Measurements from ENCODE around the gene SYNGR4.
"Not testable (repeated sequence)": the region's sequence is repeated elsewhere in the genome, so short reads cannot be mapped to it uniquely, and the experiment has no call there.

The SYNGR4 gene

GRCh38 chr19:48371367-48371766 lies 7.2 kb downstream of the SYNGR4 start:
- no peak for DNase-seq (ENCODE audit: low spot score)

GRCh38 chr19:48371771-48372170 lies 7.6 kb downstream of the SYNGR4 start:
- DNase-seq (ENCODE audit: low spot score): not testable (repeated sequence)

DNA sequence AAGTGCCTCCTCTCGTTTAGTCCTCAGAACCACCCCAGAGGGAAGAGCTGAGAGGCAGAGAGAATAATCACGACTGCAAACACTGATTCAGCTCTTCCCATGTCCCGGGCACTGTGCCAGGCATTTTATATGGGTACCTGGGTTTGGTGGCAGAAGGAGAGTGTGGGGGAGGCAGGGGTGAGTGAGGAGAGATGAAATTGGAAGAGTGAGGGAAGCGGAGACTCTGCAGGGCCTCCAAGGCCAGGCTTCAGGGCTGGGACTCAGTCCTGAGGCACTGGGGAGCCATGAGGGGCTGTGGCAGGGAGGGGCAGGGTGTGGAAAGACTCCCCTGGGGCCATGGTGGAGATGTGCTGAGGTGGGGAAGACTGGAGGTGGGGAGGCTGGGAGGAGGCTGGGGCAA lies 8.7 kb downstream of the SYNGR4 start:
- DNase-seq (ENCODE audit: low spot score): no peak

DNA sequence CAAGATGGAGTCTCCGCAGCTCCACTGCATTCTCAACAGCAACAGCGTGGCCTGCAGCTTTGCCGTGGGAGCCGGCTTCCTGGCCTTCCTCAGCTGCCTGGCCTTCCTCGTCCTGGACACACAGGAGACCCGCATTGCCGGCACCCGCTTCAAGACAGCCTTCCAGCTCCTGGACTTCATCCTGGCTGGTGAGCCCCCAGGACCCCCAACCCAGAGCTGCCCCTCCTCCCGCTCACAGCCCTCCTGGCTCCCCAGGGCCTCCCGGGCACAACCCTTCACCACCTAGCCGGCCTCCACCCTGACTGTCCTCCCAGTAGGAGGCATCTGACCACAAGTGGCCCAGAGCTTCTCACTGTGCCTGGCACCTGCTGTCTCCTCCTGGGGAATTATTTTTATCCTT lies 9.4 kb downstream of the SYNGR4 start:
- DNase-seq (ENCODE audit: low spot score): no peak

DNA sequence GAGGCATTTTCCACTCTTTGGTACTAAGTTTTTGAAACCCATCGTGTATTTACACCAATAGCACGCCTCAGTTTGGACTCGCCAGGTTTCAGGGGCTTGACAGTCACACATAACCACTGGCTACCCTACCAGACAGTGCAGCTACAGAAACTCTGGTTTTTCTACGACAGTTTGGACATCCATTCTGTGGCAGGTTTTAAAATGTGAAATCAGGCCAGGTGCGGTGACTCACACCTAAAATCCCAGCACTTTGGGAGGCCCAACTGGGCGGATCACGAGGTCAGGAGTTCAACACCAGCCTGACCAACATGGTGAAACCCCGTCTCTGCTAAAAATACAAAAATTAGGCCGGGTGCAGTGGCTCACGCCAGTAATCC lies 14.0 kb downstream of the SYNGR4 start:
- DNase-seq (ENCODE audit: low spot score): no peak

DNA sequence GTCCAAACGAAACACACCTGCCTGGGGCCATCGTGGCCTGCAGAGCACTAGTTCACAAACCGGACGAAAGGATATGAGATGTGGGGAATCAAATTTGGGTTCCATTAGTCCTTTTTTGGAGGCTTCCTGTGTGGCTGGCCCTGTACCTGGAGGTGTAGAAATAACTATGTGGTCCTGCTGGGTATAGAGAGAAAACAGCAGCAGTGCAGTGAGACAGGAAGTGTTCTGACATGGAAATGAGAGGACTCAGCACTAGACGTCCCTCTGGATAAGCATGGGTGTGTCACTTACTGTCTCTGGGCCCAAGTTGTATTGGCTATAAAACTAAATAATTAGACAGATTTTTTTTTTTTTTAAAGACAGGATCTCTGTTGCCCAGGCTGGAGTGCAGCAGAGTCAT lies 14.9 kb downstream of the SYNGR4 start:
- no peak for DNase-seq (ENCODE audit: low spot score)

DNA sequence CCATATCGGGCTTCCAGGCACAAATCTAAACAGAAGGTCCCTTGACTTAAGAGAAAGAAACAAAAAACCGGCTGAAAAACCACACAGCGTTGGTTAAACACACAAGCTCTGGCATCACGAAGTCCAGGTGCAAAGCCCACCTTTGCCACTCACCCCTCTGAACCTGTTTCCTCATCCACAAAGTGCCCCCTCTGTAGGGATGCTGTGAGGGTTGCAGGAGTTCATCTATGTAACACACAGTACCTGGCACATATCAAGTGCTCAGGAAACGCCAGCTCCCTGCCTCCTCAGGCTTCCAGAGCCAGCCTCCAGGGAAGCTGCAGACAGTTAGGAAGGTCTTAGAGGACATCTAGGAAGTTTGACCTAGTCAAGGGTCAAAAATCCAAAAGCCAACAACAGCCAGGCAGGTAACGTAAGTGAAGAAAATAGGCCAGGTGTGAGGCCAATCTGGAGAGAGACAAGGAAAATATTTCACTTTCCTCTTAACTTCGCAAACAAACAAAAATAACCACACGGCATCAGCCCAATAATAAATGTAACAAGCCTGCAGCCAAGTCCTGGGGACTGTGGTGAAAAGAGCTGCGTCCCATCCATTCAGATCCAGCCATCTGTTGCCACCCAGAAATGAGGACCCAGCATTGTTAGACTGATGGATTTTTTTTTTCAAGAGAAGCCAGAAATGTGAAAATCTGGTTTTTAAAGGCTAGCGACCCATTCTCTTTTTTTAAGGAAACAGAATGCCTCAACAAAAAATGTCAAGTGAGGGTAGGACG lies 17.2 kb downstream of the SYNGR4 start:
- no peak for DNase-seq (ENCODE audit: low spot score)

DNA sequence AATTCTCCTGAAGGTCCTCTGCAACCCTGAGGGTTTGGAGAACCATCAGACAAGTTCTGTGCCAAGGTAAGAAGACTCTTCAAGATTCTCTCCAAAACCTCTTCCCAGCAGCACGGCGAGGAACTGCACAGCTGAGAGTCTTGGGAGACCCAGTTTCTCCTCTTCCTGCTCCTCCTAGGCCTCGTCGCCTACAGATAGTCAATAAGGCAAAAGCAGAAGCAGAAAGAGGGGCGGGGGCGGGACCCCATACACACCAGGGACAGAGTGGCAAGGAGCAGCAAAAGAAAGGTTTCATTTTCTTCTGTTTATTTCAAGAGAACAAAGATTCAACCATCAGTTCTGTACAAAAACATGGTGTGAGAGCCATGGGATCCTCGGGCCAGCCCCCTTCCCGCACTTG lies 18.1 kb downstream of the SYNGR4 start:
- no peak for DNase-seq (ENCODE audit: low spot score)

GRCh38 chr19:48385461-48386087 lies 21.4 kb downstream of the SYNGR4 start:
- no peak for DNase-seq (ENCODE audit: low spot score)

DNA sequence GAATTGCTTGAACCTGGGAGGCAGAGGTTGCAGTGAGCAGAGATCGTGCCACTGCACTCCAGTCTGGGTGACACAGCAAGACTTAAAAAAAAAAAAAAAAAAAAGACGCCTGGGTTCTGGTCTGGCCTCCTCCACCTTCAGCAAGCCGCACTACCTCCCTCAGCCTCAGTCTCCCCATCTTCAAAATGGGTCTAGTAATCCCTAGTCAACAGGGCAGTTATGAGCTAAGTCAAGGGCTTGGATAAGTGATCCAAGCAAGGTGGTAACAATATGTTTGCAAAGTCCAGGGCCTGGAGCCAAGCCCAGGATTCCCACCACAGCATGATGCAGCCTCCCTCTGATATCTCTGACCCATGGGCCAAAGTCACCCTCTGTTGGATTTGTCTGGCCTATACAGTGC lies 22.8 kb downstream of the SYNGR4 start:
- DNase-seq (ENCODE audit: low spot score): no peak

DNA sequence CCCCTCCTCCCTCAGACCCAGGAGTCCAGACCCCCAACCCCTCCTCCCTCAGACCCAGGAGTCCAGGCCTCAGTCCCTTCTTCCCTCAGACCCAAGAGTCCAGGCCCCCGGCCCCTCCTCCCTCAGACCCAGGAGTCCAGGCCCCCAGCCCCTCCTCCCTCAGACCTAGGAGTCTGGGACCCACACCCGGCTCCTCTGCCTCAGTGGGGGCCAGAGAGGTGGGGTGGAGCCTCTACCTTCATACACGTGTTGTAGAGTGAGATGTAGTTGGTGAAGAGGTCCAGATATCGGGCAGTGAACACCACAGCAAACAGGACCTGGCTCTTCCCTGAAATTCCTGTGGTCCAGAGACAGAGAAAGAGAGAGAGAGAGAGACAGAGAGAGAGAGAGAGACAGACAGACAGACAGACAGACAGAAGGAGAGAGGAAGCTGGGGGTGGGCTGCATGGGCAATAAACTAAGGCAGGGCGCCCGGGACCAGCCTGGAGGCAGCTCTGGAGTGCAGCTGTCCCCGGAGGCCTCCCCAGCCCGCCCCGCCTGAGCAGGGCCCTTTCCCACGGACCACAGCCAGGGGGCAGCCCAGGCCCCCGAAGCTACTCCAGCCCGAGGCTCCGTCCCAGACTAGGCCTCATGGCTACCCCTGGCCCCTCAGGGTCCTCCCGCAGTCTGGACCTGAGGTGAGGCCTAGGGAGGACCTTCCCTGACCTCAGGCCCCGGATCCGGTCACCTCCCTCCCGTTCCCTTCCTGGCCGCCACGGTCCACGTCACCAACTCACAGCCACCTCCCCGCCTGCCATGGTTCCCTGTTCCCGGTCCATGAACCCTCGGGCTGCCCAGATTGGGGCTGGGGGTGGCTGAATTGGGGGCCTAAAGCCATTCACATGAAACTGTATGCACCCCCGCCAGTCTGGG lies 26.3 kb downstream of the SYNGR4 start:
- peak; percentile 70 for DNase-seq (ENCODE audit: low spot score)

DNA sequence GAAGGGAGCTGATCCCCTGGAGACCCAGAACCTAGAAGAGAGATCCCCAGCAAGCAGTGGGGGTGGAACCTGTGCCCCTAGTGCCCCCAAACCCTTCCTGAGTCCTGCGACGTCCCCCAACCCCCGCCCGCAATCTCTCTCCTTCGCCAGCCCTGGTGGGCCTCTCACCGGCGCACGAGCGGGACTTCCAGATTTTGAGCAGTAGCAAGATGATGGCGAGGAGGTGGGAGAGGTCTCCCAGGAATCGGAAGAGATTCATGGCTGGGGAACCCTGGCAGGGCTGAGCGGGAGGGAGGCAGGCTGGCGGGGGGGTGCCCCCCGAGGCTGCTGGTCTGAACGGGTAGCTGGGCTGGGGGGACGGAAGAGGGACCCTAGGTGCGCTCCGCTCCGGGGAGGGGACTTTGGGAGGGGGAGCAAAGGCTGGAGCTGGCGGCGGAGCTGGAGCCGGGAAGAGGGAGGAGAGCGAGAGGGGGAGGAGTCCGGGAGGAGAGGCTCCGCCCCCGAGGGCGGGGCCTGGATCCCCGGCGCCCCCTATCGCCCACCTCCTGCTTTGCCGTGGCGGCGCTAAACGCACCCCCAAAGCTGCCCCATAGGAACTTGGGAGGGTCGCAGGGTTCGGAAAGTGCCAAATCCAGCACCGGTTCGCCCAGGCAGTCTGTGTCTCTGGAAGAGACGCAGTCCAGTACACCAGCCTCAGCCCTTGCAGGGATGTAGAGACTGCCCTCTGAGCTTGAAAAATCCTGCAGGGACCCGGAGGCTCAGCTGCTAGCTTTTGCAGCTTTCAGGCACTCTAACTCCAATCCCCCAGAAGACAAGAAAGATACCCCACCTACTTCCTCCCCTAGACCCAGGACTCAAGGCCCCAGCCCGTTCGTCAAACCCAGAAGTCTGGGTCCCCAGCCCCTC lies 27.2 kb downstream of the SYNGR4 start, which contains the start of gene KDELR1:
TSS of gene KDELR1 (minus strand) at position 452 of the 906 bp plus-strand sequence. CDS start at position 259, 193 bp downstream.
- peak; percentile 76 for DNase-seq (ENCODE audit: low spot score)

DNA sequence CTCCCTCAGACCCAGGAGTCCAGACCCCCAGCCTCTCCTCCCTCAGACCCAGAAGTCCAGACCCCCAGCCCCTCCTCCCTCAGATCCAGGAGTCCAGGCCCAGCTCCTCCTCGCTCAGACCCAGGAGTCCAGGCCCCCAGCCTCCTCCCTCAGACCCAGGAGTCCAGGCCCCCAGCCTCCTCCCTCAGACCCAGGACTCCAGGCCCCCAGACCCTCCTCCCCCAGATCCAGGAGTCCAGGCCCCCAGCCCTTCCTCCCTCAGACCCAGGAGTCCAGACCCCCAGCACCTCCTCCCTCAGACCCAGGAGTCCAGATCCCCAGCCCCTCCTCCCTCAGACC lies 27.8 kb downstream of the SYNGR4 start:
- not testable (repeated sequence) for DNase-seq (ENCODE audit: low spot score)

DNA sequence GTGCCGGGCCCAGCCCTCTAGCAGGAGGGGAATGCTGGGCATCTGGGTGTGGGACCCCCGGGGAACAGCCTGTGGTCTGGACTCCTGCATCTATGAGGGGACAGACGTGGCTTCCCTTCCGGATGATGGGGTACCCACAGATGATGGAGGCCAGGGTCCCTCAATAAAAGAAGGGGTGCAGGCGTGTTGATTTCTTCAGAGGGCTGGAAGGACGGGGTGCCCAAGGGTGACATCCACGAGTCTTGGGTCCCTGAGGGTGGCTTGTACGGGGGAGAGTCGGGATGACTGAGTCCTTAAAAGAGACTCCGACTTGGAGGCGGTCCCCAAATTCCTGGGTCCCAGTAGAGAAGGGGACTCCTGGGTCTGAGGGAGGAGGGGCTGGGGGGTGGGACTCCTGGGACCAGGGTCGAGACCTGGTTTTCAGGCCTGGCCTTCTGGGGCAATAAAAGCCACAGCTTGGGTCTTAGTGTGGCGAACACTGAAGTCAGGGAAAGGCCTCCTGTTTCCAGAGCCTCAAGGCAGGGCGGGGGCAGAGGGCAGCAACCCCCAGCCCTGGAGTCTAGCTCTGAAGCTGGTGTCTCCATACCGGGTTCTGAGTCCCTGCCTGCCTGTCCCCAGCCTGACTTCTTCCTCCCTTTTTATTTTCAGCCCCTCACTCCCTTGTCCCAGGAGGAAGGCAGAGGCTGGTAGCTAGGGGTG lies 28.8 kb downstream of the SYNGR4 start:
- DNase-seq (ENCODE audit: low spot score): no peak

GRCh38 chr19:48393559-48394330 lies 29.6 kb downstream of the SYNGR4 start, which contains the start of gene GRIN2D:
TSS of gene GRIN2D (plus strand) at chr19:48393668. CDS start at chr19:48398393, 4,725 bp downstream.
- no peak for DNase-seq (ENCODE audit: low spot score)

- no peak for DNase-seq (ENCODE audit: low spot score)
These were observed 30.4 kb downstream of the SYNGR4 start for GRCh38 chr19:48394331-48395169.

DNA sequence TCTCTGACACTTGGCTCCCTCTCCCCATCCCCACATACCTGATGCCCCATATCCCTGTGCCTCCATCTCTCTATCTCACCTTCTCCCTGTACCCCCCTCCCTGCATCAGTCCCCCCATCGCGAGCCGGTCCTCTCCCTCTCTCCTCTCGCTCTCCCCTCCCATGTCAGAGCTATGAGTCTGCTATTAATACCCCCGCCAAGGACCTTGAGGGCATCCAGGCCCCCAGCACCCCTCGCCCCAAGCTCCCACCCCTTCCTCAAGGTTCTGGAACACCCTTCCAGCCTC lies 30.9 kb downstream of the SYNGR4 start:
- DNase-seq (ENCODE audit: low spot score): no peak

DNA sequence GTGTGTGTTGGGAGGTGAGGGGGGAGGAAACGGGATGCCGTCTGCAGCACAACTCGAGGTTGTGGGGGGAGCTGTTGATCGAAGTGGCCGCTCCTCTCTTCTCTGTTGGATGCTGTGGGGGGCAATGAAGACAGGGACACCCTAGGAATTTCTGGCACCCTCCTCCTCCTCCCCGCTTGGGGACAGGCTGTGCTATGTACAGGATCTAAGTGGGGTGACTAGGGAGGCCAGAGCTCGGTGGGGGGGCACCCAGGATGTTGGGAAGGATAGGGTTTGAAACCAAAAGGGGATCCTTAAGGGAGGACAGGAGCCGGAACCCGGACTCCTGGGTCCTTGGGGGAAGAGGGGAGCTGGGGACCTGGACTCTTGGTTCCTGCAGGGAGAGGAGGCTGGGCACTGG lies 31.3 kb downstream of the SYNGR4 start:
- no peak for DNase-seq (ENCODE audit: low spot score)

- no peak for DNase-seq (ENCODE audit: low spot score)
These were observed 32.1 kb downstream of the SYNGR4 start for GRCh38 chr19:48396016-48396823.

All from hematopoietic multipotent progenitor cell treated with erythropoietin and hydrocortisone succinate and interleukin-3 and kit ligand, for 15 days (in vitro differentiated cells).